Stimulated activated naive CD8-positive, alpha-beta T cell treated with anti-CD3 and anti-CD28 coated beads, Interleukin-15, Interleukin-2, amounts not matched to agents 100 ng/mL and 50 ng/mL, for 24 hours (primary cell): Measurements from ENCODE around the gene BTBD7.

Source experiments
- H3K27ac Mint-ChIP-seq: one replicate; pipeline ENCODE4 v1.8.0; 2021; ENCODE audit warnings: mild to moderate bottlenecking, mixed read lengths
- H3K27me3 Mint-ChIP-seq: one replicate; pipeline ENCODE4 v1.8.0; 2021; ENCODE audit warnings: mixed read lengths
- H3K36me3 Mint-ChIP-seq: one replicate; pipeline ENCODE4 v1.8.0; 2021; ENCODE audit warnings: low read depth, mixed read lengths
- H3K4me1 Mint-ChIP-seq: one replicate; pipeline ENCODE4 v1.8.0; 2021; ENCODE audit warnings: low read depth, mixed read lengths
- H3K4me3 Mint-ChIP-seq: one replicate; pipeline ENCODE4 v1.8.0; 2021; ENCODE audit warnings: mild to moderate bottlenecking, mixed read lengths
- H3K9me3 Mint-ChIP-seq: one replicate; pipeline ENCODE4 v1.8.0; 2021; ENCODE audit warnings: mixed read lengths

Gene BTBD7

DNA sequence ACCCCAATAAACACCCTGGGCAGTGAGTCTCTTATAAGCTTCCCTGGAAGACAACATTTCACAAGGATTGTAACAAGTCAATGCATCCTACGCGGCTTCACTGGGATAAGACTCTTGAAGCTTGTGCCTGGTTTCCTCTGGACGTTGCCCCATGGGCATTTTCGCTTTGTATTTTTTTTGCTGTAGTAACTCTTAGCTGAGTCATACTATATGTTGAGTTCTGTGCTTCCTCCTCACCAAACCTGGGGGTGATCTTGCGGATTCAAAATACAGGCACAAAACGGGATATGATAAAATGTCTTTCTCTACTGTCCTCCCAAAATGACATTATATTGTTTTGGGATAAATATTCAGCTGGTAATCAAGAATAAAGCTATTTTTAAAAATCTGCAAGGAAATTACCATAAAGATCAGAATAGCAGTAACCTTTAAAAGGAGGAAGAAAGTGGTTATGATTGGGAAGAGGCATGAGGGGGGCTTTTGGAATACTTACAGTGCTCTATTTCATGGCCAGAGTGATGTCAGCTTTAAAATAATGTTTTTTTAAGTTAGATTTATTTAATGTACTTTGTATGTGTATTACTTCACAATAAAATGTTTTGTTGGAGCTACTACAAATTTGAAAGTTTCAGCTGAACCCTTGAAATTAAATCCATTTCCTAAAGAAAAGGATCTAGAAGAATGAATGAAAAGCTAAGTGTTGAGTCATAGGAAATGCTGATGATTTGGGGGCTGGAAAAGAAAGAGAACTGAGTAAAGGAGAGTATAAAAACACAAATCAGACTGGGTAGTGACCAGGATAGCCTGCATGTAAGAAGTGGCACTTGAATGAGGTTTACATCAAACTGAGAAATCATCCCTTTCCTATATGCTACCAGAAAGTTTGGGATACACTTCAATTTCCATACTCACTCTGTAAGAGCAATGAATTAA, 14.7 kb downstream of the BTBD7 start:
- H3K36me3 Mint-ChIP-seq = peaks cover 11% of the 10 kb centered on the region
- no peak overlapping the region for H3K4me3 Mint-ChIP-seq
- H3K27ac Mint-ChIP-seq = no peak overlapping the region

DNA sequence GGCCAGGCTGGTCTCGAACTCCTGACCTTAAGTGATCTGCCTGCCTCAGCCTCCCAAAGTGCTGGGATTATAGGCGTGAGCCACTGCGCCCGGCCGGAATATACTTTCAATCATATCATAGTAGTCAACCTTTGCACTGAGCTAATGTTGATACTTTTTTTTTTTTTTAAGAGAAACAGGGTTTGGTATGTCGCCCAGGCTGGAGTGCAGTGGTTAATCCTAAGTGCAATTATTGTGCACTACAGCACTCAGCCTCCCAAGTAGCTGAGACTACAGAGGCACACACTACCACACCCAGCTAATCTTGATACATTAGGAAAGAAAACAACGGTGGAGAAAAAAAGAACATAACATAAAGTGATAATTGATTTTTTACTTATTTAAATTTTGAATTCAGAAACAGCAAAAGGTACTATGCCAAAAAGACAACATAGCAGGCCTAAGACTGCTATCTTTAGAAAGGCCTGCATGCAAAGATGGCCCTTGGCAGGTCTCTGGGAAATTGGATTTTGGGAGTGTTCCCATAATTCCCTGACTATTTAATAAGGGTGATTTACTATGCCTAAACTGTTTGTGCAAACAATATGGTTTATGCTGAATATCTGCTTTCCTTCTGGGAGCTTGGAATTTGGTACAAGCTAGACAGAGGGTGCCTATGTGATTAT, 15.5 kb downstream of the BTBD7 start:
- Mint-ChIP-seq H3K36me3 (peaks cover 11% of the 10 kb centered on the region), H3K9me3 (no peaks in the 10 kb centered on the region), H3K4me3 (no peak overlapping the region), H3K27me3 (no peaks in the 10 kb centered on the region), H3K27ac (no peak overlapping the region), H3K4me1 (peaks cover 25% of the 10 kb centered on the region)

More for the DNA sequence above, 14.7 kb downstream of the BTBD7 start:
- peaks cover 25% of the 10 kb centered on the region for H3K4me1 Mint-ChIP-seq
- no peaks in the 10 kb centered on the region for H3K9me3 Mint-ChIP-seq
- H3K27me3 Mint-ChIP-seq = no peaks in the 10 kb centered on the region

DNA sequence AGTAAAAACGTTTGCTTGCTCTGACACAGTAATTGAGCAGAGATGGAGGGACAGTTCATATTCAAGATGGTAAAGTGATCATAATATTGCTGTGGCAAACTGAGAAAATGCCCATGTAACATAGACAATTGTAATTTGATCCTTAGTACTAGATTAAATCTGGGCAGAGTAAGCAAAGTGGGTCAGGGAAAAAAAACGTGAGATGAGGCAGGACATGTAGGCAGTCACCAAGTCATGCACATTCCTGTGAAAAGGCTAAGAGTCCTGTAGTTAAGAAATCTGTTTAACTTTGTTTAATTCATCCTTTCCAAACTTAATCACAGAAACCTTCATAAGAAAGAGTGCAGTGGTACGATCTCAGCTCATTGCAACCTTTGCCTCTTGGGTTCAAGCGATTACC, 16.1 kb downstream of the BTBD7 start:
- peaks cover 25% of the 10 kb centered on the region for H3K4me1 Mint-ChIP-seq
- no peaks in the 10 kb centered on the region for H3K27me3 Mint-ChIP-seq
- no peak overlapping the region for H3K4me3 Mint-ChIP-seq
- no peaks in the 10 kb centered on the region for H3K9me3 Mint-ChIP-seq
- H3K27ac Mint-ChIP-seq = no peak overlapping the region
- H3K36me3 Mint-ChIP-seq = peaks cover 10% of the 10 kb centered on the region

DNA sequence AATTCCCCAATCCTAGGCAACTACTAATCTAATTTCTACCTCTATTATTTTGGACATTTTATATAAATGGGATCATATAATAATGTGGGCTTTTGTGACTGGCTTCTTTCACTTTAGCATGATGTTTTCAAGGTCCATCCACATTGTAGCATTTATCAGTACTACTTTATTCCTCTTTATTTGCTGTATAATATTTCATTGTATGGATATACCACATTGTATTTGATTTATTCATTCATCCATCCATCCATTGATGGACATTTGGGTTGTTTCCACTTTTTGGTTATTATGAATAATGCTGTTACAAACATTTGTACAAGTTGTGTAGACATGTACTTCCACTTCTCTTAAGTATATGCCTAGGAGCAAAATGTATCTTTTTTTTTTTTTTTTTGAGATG, 17.3 kb downstream of the BTBD7 start:
- Mint-ChIP-seq H3K36me3 (peaks cover 5% of the 10 kb centered on the region), H3K9me3 (no peaks in the 10 kb centered on the region), H3K4me1 (peaks cover 24% of the 10 kb centered on the region), H3K4me3 (no peak overlapping the region), H3K27me3 (no peaks in the 10 kb centered on the region), H3K27ac (no peak overlapping the region)

DNA sequence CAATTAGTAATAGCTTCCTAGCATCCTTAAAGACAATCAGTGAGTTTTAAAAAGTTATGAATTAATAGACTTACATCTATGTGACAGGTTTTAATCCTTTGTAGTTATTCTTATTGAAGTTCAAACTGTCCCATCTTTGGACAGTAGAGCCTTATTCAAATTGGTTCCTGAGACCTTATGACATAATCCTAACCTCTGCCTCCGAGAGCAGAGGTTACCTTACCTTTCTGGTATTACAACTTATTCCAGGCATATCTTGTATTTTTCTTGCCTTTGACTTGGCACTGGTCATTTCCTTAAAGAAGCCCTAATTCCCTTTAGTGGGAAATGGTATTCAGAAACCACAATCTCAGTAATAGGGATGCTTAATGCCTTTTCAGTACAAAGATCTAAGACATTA, 21.8 kb downstream of the BTBD7 start:
- Mint-ChIP-seq H3K36me3 (no peaks in the 10 kb centered on the region), H3K4me1 (peaks cover 24% of the 10 kb centered on the region), H3K4me3 (no peak overlapping the region), H3K9me3 (no peaks in the 10 kb centered on the region), H3K27me3 (no peaks in the 10 kb centered on the region), H3K27ac (no peak overlapping the region)

DNA sequence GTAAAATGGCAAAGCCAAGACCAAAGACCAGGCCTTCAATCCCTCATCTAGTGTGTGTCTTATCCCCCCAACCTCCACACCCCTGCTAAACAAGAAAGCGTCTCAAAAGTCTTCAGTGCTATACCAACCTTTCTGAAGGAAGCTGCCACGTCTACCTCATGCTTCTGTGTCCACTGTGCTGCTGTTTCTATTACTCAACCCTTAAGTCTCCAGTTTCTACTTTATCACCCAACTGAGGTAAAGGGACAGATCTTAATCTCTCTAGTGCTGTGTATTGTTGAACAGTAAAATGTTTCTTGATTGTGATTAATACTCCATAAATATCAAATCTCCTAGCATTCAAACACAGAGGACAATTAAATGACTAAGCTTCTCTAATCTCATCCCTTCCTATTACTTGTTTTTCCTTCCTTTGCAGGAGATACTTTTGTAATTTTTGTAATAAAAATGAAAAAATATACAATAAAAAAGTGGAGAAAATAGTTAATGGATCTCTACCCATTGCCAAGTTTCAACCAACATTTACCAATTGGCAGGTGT, 23.3 kb downstream of the BTBD7 start:
- Mint-ChIP-seq H3K9me3 (no peaks in the 10 kb centered on the region), H3K27me3 (no peaks in the 10 kb centered on the region), H3K27ac (no peak overlapping the region), H3K36me3 (no peaks in the 10 kb centered on the region), H3K4me3 (no peak overlapping the region), H3K4me1 (peaks cover 26% of the 10 kb centered on the region)

DNA sequence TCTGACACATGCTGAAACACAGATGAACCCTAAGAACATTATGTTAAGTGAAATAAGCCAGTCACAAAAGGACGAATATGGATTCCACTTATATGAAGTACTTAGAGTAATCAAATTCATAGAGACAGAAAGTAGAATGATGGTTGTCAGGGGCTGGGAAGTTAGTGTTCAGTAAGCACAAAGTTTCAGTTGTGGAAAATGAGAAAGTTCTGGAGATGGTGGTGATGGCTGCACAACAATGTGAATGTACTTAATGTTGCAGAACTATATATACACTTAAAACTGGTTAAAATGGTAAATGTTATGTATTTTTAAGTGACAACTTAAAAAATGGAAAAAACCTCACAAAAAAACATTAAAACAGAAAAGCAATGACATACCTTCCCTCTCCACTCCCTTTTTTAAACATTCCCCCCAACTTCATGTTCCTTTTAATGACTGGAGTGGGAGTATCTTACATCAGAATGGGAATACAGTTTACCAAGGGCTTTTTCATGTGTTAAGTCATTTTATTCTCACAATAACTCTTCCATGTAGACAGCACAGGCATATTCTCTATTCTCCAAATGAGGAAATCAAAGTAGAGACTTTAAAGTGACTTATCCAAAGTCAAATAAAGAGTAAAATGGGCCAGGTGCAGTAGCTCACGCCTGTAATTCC, 24.0 kb downstream of the BTBD7 start:
- H3K9me3 Mint-ChIP-seq = no peaks in the 10 kb centered on the region
- no peak overlapping the region for H3K27ac Mint-ChIP-seq
- H3K4me3 Mint-ChIP-seq = no peak overlapping the region
- no peaks in the 10 kb centered on the region for H3K36me3 Mint-ChIP-seq
- no peaks in the 10 kb centered on the region for H3K27me3 Mint-ChIP-seq
- peaks cover 26% of the 10 kb centered on the region for H3K4me1 Mint-ChIP-seq

DNA sequence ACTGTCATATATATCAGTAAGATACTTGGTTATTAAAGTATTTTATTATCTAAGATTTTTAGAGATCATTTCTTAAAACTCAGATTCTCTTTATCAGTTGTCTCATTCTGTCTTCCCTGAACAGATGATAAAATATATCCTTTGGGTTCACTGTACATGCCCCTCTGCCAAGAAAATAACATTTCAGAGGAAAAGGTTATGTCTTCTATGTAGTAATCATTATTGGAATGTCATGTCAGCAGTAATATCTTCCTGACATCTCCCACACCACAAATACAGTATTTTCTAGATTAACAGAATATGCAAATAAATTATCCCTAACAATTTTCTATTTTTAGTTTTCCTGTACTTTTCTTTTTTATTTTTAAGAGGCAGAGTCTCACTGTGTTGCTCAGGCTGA, 26.0 kb downstream of the BTBD7 start:
- H3K36me3 Mint-ChIP-seq = no peaks in the 10 kb centered on the region
- no peak overlapping the region for H3K27ac Mint-ChIP-seq
- no peaks in the 10 kb centered on the region for H3K27me3 Mint-ChIP-seq
- peaks cover 26% of the 10 kb centered on the region for H3K4me1 Mint-ChIP-seq
- no peaks in the 10 kb centered on the region for H3K9me3 Mint-ChIP-seq
- H3K4me3 Mint-ChIP-seq = no peak overlapping the region

DNA sequence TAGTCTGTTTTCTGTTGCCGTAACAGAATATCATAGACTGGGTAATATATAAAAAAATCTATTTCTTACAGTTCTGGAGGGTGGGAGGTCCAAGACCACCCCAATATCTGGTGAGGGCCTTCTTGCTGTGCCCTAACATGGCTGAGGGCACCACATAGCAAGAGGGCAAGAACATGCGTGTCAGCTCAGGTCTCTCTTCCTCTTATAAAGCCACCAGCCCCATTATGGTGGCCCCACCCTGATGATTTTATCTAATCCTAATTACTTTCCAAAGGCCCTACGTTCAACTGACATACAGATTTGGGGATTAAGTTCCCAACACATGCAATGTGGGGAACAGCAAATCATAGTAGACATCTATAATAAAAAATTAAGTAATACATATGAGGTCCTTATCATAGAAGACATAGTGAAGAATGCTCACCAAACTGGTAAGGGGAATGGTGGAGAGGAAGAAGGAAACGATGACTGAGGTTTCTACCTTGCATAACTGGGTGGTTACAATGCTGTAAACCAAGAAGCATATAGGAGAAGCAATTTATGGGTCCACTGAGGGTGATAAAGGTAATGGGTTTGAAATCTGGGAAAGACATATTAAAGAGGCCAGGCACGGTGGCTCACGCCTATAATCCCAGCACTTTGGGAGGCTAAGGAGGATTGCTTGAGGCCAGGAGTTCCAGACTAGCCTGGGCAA, 27.0 kb downstream of the BTBD7 start:
- H3K4me1 Mint-ChIP-seq = peaks cover 26% of the 10 kb centered on the region
- H3K9me3 Mint-ChIP-seq = no peaks in the 10 kb centered on the region
- no peaks in the 10 kb centered on the region for H3K27me3 Mint-ChIP-seq
- peak overlapping the region; percentile 14 for H3K27ac Mint-ChIP-seq
- H3K36me3 Mint-ChIP-seq = no peaks in the 10 kb centered on the region
- H3K4me3 Mint-ChIP-seq = no peak overlapping the region

DNA sequence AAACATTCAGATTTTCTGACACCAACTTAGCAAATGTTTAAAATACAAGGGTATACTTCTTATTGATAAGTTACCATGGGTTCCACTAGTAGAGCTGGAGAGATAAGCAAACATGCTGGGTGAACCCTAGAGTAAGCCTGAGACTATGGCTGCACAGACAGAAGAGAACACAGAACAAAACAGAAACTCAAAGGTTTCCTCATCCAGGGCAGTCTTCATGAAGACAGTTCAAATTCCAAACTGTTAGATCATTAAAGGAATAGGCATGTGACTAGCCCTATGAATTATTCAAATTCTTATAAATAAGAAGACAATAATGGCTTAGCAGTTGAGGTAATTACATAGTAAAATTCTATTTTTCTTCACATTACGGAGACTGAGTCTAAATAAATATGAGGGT, 28.1 kb downstream of the BTBD7 start:
- Mint-ChIP-seq H3K4me3 (no peak overlapping the region), H3K27me3 (no peaks in the 10 kb centered on the region), H3K27ac (no peak overlapping the region), H3K9me3 (no peaks in the 10 kb centered on the region), H3K4me1 (peaks cover 26% of the 10 kb centered on the region), H3K36me3 (no peaks in the 10 kb centered on the region)

DNA sequence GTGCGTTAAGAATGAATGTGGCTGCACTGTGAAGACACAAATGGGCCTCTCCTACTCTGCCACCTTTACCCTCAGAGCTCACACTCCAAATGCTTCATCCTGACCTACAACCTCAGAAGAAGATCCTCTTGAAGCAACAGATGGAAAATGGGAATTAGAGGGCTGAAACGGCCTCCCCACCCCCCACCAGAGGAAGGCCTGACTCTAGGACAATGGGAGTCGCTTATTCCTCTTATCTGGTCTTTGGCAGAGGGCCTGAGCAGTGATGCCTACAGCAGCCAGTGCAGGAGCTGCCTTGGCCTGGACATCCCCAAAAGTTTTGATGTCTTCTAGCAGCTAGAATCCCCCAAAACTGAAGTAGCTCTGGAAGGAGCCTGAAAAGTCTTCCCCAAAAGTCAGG, 29.2 kb downstream of the BTBD7 start:
- Mint-ChIP-seq H3K36me3 (no peaks in the 10 kb centered on the region), H3K27ac (no peak overlapping the region), H3K4me1 (peaks cover 26% of the 10 kb centered on the region), H3K9me3 (no peaks in the 10 kb centered on the region), H3K4me3 (no peak overlapping the region), H3K27me3 (no peaks in the 10 kb centered on the region)

DNA sequence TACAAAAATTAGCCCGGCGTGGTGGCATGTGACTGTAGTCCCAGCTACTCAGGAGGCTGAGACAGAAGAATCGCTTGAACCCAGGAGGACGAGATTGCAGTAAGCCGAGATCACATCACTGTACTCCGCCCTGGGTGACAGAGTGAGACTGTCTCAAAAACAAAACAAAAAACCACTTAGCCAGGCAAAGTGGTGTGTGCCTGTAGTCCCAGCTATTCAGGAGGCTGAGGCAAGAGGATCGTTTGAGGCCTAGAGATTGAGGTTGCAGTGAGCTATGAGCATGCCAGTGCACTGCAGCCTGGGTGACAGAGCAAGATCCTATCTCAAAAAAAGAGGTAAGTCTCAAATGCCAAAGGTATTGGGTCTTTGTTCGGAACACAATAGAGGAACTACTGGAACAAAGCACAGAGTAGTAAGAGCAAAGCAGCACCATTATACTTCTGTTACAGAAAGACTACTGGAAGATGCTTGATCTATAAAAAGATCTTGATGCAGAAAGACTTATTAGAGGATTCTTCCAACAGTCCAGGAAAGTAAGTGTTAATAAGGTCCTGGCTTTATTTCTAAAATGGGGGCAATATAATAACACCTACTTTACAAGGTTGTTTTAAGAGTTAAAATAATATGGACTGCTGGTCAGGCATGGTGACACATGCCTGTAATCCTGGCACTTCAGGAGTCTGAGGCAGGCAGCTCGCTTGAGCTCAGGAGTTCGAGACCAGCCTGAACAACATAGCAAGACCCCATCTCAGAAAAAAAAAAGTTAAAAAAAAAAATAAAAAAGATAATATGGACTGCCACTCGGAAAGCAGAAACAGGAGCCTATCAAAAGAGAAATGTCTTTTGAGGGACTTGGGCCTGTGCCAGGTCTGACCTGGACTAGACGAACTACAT, 29.9 kb downstream of the BTBD7 start:
- Mint-ChIP-seq H3K27ac (no peak overlapping the region), H3K36me3 (no peaks in the 10 kb centered on the region), H3K4me1 (peaks cover 27% of the 10 kb centered on the region), H3K9me3 (no peaks in the 10 kb centered on the region), H3K4me3 (no peak overlapping the region), H3K27me3 (no peaks in the 10 kb centered on the region)

DNA sequence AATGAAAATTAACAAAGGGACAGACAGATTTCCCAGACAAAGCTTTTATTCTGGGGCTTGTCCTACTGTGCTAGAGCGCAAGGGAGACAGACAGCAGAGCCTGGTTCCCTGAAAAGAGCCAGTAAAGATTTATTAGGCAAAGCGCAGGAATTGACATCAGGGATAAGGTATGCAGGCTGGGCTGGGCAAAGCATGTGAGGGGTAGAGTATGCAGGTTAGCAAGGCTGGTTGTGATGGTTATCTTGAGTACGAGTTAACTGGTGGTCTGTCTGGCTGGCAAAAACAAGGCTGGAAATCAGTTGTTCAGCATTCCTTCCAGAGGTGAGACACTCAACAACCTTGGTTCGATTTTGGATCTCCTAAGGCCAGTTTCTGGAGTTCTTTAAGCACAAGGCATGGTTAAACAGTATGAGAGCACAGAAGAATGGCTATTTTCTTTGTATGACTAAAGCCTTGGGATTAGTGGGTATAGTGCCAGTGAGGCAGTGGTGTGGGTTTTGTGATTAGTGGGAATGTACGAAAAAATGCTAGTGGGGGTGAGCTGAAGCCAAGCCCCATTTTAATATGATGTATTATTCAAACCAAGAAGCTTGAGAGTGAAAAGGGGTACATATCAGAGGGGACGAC, 30.9 kb downstream of the BTBD7 start:
- H3K27me3 Mint-ChIP-seq = no peaks in the 10 kb centered on the region
- no peak overlapping the region for H3K4me3 Mint-ChIP-seq
- peaks cover 20% of the 10 kb centered on the region for H3K4me1 Mint-ChIP-seq
- no peak overlapping the region for H3K27ac Mint-ChIP-seq
- no peaks in the 10 kb centered on the region for H3K36me3 Mint-ChIP-seq
- no peaks in the 10 kb centered on the region for H3K9me3 Mint-ChIP-seq
